ENCODE measurements around the gene DIP2A.

DNA sequence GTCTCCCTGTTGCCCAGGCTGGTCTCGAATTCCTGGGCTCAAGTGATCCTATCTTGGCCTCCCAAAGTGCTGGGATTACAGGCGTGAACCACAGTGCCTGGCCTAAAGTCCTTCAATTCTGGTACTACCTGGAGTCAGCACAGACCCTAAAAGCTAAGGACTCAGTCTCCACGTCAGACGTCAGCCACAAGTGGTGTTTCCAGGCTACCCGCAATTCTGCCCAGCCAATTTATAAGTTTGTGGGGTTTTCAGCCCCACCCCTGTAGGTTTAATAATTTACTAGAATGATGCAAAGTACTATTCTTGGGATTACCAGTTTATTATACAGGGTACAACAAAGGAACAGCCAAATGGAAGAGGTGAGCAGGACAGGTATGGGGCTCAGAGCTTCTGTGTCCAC is 10.6 kb upstream of the DIP2A start:
- TF ChIP-seq POLR2A (IDR thresholded peaks at IDR 0.05) = no peak
- TF ChIP-seq CTCF (IDR thresholded peaks at IDR 0.05) = no peak
- no peak for TF ChIP-seq EP300 (IDR thresholded peaks at IDR 0.05)

Measured in gastroesophageal sphincter (tissue), 3 donors.